Activated naive CD8-positive, alpha-beta T cell (primary cell): Measurements from ENCODE around the gene SLC35C1.
A peak's percentile ranks its signal among the peaks of the same experiment; 100 is the strongest.
"Not testable (repeated sequence)": the region's sequence is repeated elsewhere in the genome, so short reads cannot be mapped to it uniquely, and the experiment has no call there.

Experiments
- H3K27ac Mint-ChIP-seq: one replicate; pipeline ENCODE4 v1.8.0; 2021; ENCODE audit warnings: mixed read lengths
- H3K27me3 Mint-ChIP-seq: one replicate; pipeline ENCODE4 v1.8.0; 2021; ENCODE audit warnings: mixed read lengths
- H3K36me3 Mint-ChIP-seq: one replicate; pipeline ENCODE4 v1.8.0; 2021; ENCODE audit warnings: mixed read lengths
- H3K4me1 Mint-ChIP-seq: one replicate; pipeline ENCODE4 v1.8.0; 2021; ENCODE audit warnings: low read depth, mixed read lengths
- H3K4me3 Mint-ChIP-seq: one replicate; pipeline ENCODE4 v1.8.0; 2021; ENCODE audit warnings: mild to moderate bottlenecking, mixed read lengths
- H3K9me3 Mint-ChIP-seq: one replicate; pipeline ENCODE4 v1.8.0; 2021; ENCODE audit warnings: low read depth, mixed read lengths

The SLC35C1 gene

DNA sequence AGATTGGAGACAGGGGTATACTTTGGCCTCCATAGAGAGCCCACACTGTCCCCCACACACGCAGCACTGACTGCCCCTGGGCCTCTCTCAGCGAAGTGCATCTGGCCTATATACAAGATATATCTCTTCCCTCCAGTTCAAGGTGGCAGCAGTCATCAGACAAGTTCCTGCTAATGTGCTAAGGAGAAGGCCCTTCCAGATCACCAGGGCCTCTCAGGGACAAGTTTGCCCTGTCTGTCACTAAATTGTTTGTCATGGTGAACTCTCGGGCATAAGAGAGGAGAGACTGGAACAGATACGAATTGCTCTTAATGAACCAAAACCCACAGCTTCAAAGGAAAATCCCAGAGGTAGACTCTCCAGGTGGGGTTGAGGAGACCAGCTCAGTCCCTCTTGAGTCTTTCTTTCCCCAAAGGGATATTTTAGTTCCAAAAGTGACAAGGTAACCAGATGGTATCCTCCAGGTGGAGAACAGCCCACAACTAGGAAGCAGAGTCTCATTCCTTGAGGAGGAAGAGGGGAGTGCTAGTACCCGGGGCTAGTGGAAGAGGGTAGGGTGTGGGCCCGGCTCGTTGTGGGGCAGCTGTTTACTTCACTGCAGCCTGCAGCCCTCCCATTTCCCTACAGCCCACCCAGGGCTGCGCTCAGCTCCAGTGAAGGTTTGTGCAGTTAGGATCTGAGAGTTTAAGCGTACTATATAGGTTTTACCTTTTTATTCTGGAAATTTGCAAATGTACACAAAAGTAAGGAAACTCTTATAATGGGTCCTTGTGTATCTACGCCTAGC lies 2.2 kb upstream of the SLC35C1 start:
- Mint-ChIP-seq H3K9me3 (no peaks in the 10 kb centered on the region), H3K36me3 (no peaks in the 10 kb centered on the region), H3K4me3 (peak overlapping the region; percentile 46), H3K4me1 (peaks cover 21% of the 10 kb centered on the region), H3K27ac (no peak overlapping the region), H3K27me3 (no peaks in the 10 kb centered on the region)

DNA sequence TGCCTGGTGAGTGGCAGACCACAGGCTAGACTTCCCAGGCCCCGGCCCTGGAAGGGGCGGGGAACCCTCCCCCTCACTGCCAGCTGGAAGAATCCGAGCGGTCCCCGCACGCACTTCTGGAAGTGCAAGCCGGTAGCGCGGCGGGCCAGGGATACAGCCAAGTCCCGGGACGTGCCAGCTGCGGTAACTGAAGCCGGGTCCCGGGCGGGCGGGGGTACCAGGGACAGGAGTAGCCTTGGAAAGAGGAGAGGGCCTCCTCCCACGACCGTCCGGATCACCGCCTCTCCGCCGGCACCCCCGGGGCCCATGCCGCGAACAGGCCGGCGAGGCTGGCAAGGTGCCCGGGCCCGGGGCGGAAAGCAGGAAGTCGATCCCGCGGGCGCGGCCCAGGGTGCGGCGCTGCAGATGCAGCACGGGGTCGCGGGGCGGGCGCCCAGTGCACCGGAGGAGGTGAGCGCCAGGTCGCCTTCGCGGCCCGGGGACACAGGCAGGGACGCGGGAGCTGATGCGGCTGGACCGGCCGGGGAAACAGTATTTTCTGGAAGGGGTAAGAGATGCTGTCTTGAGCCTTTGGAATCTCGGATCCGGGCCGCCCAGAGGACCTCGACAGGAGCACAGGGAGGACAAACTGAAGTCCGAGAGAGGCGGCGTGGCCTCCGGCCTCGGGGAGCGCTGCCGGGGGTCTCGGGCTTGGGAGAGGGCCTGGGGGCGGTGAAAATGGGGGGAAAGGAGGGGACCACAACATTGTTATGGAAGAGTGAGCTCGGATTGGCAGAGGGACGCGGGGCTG lies 783 bp upstream of the SLC35C1 start:
- Mint-ChIP-seq H3K9me3 (no peaks in the 10 kb centered on the region), H3K36me3 (no peaks in the 10 kb centered on the region), H3K27ac (peak overlapping the region; percentile 81), H3K4me3 (peak overlapping the region; percentile 95), H3K4me1 (peaks cover 33% of the 10 kb centered on the region), H3K27me3 (no peaks in the 10 kb centered on the region)

DNA sequence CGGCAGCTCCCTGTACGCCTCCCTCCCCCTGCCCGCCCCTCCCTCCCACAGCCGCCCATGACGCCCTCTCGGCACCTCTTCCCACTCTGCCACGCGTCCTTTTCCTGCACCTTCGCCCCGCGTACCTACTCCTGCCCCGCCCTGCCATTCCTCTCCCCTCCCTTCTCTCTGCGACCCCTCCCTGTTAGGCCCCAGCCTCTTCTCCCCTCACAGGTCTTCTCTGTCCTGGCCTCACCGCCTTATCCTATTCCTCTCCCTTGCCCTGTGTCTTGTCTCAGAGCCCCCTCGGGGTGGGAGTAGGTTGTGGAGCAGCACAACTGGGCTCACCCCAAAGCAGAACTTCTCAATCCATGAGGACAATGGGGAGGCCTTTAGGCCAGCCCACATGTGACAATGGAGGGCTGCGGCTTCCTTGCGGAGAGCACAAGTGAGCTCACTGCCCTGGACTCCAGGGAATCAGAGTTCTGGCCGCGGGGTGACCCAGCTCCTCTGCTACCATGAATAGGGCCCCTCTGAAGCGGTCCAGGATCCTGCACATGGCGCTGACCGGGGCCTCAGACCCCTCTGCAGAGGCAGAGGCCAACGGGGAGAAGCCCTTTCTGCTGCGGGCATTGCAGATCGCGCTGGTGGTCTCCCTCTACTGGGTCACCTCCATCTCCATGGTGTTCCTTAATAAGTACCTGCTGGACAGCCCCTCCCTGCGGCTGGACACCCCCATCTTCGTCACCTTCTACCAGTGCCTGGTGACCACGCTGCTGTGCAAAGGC lies 539 bp downstream of the SLC35C1 start:
- Mint-ChIP-seq H3K27ac (peak overlapping the region; percentile 92), H3K9me3 (no peaks in the 10 kb centered on the region), H3K4me3 (peak overlapping the region; percentile 95), H3K4me1 (peaks cover 44% of the 10 kb centered on the region), H3K27me3 (no peaks in the 10 kb centered on the region), H3K36me3 (no peaks in the 10 kb centered on the region)

DNA sequence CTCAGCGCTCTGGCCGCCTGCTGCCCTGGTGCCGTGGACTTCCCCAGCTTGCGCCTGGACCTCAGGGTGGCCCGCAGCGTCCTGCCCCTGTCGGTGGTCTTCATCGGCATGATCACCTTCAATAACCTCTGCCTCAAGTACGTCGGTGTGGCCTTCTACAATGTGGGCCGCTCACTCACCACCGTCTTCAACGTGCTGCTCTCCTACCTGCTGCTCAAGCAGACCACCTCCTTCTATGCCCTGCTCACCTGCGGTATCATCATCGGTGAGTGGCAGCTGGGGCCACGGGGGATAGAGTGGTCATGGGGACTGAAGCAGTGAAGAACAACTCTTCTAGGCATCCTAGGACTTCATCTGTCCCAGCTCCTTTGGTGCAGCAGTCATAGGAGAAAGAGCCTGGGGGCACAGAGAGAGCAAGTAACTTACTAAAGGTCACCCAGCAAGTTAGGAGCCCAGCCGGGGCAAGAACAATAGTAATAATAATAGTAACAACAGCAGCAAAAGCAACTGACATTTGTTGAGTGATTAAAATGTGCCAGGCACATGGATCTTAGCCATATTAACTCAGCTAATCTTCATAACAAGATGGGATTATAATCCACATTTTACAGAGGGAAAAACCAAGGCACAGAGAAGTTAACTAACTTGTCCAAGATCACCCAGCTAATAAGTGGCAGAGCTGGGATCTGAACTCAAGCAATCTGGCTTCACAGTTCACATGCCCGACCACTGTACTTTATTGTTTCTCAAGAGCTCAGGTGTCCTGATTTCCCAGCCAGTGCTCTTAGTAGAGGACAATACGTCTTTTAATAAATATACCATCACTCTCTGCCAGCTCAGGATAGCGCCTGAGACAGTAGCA lies 1.4 kb downstream of the SLC35C1 start:
- peaks cover 44% of the 10 kb centered on the region for H3K4me1 Mint-ChIP-seq

DNA sequence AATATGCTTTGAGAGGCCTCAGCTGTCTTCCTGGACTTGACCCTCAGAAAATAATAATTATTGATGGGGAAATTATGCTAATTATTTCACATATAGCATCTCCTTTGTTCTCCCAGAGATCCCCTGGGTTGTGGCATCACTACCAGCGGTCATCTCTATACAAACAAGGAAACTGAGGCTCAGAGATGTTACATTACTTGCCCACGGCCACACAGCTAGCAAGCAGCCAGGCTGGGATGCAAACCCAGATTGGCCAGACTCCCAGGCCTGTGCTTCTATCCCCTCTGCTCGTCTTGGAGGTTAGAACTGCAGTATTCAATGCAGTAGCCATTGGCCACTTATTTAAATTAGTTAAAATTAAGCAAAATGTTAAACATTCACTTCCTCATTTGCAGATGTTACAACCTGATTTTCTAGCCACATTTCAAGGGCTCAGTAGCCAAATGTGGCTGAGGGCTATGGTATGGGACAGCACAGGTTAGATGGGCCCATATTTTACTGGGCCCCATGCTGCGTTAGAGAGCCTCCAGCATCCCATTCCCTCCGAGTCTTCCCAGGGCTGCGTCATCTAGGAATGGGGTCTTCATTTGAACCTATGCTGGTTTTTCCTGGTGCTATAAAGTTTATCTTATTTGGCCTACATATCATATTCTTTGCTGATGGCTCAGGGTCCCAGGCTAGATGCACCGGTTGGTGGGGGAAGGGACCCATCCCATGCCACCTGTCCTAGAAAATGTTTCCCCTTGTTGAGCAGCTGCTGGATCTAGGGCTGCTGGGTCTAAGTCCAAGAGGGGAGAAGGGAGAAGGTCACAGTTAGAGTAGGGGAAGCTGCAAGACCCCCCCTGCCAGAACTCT lies 2.2 kb downstream of the SLC35C1 start:
- H3K27me3 Mint-ChIP-seq, result no peaks in the 10 kb centered on the region
- H3K4me3 Mint-ChIP-seq, result peak overlapping the region; percentile 95
- no peaks in the 10 kb centered on the region for H3K36me3 Mint-ChIP-seq
- H3K4me1 Mint-ChIP-seq, result peaks cover 44% of the 10 kb centered on the region
- H3K27ac Mint-ChIP-seq, result no peak overlapping the region
- no peaks in the 10 kb centered on the region for H3K9me3 Mint-ChIP-seq

More for the DNA sequence above, 1.4 kb downstream of the SLC35C1 start:
- no peaks in the 10 kb centered on the region for H3K9me3 Mint-ChIP-seq
- H3K27me3 Mint-ChIP-seq, result no peaks in the 10 kb centered on the region
- H3K36me3 Mint-ChIP-seq, result no peaks in the 10 kb centered on the region
- H3K27ac Mint-ChIP-seq, result peak overlapping the region; percentile 92
- peak overlapping the region; percentile 95 for H3K4me3 Mint-ChIP-seq

DNA sequence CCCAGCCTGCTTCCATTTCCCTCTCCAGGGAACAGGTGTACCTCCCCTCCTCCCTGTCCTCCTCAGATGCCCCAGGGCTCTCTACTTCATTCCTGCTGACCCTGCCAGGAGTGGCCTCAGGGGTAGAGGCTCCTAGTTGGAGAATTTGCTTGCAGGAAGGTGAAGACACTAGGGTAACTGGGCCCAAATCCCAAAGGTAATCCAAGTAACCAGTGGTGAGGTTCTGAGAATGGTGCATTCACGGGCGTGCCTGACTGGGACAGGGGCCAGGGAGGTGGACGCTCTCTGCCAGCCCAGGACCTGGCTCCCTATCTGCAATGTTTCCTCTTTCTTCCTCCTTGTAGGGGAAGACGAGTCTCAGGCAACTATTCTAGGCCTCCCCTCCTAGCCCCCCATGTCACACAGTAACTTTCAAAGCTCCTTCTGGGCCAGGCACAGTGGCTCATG lies 2.9 kb downstream of the SLC35C1 start:
- Mint-ChIP-seq H3K36me3 (no peaks in the 10 kb centered on the region), H3K4me1 (peaks cover 43% of the 10 kb centered on the region)

DNA sequence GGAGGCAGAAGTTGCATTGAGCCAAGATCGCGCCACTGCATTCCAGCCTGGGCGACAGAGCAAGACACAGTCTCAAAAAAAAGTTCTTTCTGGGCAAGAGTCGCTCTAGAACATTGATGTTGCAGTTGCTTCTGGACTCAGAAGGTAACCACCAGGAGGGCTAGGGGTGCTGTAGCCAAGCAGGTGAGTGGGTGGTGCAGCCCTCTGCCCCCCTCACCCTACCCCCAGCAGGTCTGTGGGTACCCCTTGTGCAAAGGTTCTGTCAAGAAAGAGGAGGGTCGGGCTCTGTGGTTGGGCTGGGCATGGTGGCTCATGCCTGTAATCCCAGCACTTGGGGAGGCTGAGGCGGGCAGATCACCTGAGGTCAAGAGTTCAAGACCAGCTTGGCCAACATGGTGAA lies 3.5 kb downstream of the SLC35C1 start:
- peak overlapping the region; percentile 28 for H3K27ac Mint-ChIP-seq
- peaks cover 43% of the 10 kb centered on the region for H3K4me1 Mint-ChIP-seq
- not testable (repeated sequence) for H3K36me3 Mint-ChIP-seq, H3K9me3 Mint-ChIP-seq, H3K27me3 Mint-ChIP-seq, H3K4me3 Mint-ChIP-seq

More for the DNA sequence above, 2.9 kb downstream of the SLC35C1 start:
- Mint-ChIP-seq H3K9me3 (no peaks in the 10 kb centered on the region), H3K27me3 (no peaks in the 10 kb centered on the region), H3K27ac (no peak overlapping the region), H3K4me3 (peak overlapping the region; percentile 95)

DNA sequence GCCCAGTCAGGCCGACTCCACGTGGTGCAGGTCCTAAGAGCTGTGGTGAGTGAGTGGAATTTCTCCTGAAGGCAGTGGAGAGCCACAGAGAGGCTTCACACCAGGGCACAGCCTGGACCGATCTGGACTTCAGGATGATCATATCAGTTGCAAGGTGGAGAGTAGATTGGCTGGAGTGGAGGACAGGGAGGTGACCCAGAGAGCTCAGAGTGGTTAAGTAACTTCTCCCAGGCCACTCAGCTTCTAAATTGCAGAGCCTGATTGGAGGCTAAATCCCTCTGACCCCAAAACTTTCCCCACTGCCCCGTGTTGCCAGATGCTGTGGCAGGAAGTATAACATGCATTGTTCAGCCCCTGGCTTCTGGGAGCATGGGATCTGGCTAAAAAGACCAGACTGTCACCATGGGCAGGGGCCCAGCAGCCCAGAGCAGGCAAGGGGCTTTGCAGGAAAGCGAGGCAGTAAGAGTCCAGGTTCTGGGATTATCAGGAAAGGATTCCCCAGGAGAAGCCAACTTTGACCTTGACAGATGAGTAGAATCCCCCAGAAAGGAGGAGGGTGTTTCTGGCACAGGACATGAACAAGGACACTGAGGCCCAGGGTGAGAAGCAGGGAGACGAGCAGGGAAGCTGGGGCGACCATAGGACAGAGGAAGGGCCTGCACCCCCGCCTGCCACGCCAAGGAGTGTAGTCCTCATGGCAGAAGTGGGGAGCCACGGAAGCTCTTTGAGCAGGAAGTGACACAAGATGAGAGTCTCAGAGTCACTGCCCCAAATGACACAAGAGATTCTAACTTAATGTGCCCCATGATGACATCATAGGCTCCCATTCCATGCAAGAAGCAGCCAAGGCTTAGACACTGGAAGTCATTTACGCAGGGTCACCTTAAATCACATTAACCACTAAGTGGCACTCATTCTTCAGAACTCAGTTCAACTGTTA lies 4.8 kb downstream of the SLC35C1 start:
- H3K9me3 Mint-ChIP-seq, result no peaks in the 10 kb centered on the region
- H3K4me3 Mint-ChIP-seq, result no peak overlapping the region
- H3K36me3 Mint-ChIP-seq, result no peaks in the 10 kb centered on the region
- peaks cover 43% of the 10 kb centered on the region for H3K4me1 Mint-ChIP-seq
- H3K27me3 Mint-ChIP-seq, result no peaks in the 10 kb centered on the region
- H3K27ac Mint-ChIP-seq, result peak overlapping the region; percentile 61

DNA sequence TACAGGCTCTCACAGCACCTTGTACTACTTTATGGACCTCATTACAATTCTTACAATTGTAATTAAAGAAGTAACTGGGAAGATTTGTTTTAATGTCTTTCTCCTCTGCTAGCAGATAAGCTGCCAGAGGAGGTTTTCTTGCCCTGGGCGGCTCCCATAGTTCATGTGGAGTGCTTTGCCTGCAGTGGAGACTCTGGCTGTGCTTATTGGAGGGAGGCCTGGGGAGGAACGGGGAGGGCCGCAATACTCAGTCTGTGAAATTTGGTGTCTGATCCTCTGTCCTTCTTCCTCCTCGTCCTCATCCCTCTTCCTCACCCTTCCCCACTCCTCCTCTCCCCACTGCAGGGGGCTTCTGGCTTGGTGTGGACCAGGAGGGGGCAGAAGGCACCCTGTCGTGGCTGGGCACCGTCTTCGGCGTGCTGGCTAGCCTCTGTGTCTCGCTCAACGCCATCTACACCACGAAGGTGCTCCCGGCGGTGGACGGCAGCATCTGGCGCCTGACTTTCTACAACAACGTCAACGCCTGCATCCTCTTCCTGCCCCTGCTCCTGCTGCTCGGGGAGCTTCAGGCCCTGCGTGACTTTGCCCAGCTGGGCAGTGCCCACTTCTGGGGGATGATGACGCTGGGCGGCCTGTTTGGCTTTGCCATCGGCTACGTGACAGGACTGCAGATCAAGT lies 5.6 kb downstream of the SLC35C1 start:
- Mint-ChIP-seq H3K9me3 (no peaks in the 10 kb centered on the region), H3K36me3 (no peaks in the 10 kb centered on the region), H3K27ac (peak overlapping the region; percentile 17), H3K4me1 (peaks cover 43% of the 10 kb centered on the region), H3K4me3 (no peak overlapping the region), H3K27me3 (no peaks in the 10 kb centered on the region)

DNA sequence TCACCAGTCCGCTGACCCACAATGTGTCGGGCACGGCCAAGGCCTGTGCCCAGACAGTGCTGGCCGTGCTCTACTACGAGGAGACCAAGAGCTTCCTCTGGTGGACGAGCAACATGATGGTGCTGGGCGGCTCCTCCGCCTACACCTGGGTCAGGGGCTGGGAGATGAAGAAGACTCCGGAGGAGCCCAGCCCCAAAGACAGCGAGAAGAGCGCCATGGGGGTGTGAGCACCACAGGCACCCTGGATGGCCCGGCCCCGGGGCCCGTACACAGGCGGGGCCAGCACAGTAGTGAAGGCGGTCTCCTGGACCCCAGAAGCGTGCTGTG lies 6.1 kb downstream of the SLC35C1 start:
- Mint-ChIP-seq H3K27ac (no peak overlapping the region), H3K4me1 (peaks cover 40% of the 10 kb centered on the region), H3K27me3 (no peaks in the 10 kb centered on the region), H3K36me3 (no peaks in the 10 kb centered on the region), H3K4me3 (no peak overlapping the region), H3K9me3 (no peaks in the 10 kb centered on the region)

DNA sequence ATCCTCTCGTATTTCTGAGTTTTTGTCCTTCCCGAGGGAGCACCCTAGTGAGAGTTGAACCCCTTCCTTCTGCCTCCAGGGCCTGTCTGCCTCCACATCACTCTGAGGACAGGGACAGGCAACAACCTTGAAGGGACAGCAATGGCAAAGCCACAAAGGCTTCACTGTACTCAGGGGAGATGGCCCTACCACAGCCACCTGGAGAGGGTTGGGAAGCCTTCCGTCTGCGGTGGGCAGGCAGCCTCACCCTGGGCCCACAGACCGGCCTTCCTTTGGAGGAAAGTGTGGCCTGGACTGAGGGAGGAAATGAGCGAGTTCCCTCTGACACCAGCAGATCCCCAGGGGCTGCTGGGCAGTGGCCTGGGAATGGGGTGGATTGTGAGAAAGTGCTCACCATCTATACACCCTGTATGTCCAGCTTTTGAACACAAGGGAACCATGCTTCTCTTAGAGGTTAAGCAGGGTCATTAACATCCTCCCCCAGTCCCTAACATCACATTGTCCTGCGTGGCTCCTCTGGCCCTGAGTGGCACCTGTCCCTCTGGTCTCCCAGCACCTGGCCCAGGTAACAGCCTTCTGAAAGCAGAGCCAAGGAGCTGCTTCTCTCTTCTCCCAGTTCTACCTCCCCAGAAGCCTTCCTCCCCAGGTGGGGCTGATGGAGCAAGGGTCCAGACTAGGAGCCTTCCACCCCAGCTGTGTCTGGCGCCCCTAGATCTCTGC lies 6.8 kb downstream of the SLC35C1 start:
- Mint-ChIP-seq H3K9me3 (no peaks in the 10 kb centered on the region), H3K4me1 (peaks cover 33% of the 10 kb centered on the region), H3K27ac (no peak overlapping the region), H3K27me3 (no peaks in the 10 kb centered on the region), H3K36me3 (no peaks in the 10 kb centered on the region), H3K4me3 (no peak overlapping the region)
